Posterior vena cava (tissue), 2 donors: ENCODE data around the gene STYXL1. TPM values are rescaled to one million over a fixed set of nuclear protein-coding genes. Genes with fewer than 3 reads are reported as not detected.
A peak's percentile ranks its signal among the peaks of the same experiment; 100 is the strongest.

Source experiments
- DNase-seq: peaks from one replicate; pipeline ENCODE4 v3.0.0-alpha.2; 2020; ENCODE audit warnings: low spot score
- intact Hi-C, 2 donors: fragments of 100-400 bp; cut with DNase I; formaldehyde crosslinking; loops; one replicate each; pipeline versions ENCODE4 v1.14.1 to v1.14.2; 2022 to 2023
- total RNA-seq, 2 donors: library from RNA; stranded (reverse); fragmentation: NEBNext Ultra II Directional; extraction: Animal tissue kit (Norgen Biotek cat#: 25700); gene quantifications; one replicate each; pipeline ENCODE4 v1.2.1, GENCODE V29; 2021
- donor health status: DM: yes; HTN: yes; CAD: no.
- donor health status: DM: yes; HTN: yes; CAD: no.

The STYXL1 gene
- total RNA-seq, 2 donors from 2014 or later: 4.8 to 22.6 TPM

DNA sequence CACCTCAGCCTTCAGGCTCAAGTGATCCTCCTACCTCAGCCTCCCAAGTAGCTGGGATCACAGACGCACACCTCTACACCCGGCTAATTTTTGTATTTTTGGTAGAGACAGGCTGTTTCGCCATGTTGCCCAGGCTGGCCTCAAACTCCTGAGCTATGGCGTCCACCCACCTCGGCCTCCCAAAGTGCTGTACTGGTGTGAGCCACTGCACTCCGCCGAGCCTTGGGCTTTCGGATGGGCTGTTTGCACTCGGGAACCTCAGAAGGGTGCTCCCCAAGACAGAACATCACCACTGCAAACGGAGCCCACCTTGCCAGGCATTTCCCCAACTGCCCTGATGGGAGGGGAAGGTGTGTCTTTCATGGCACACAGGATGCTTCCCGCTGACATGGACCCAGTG is 80.7 kb downstream of the STYXL1 start:
- intact Hi-C loops: loop anchor here in 1 of 2 donors (10.0 kb wide), 1 partner anchor 52 kb away; the partner anchor contains the start of gene POR
- no peak for DNase-seq

GRCh38 chr7:75966190-75966961 is 81.4 kb downstream of the STYXL1 start:
- intact Hi-C loops: loop anchor here in 1 of 2 donors (10.0 kb wide), 1 partner anchor 52 kb away; the partner anchor contains the start of gene POR
- peak; percentile 91 for DNase-seq

DNA sequence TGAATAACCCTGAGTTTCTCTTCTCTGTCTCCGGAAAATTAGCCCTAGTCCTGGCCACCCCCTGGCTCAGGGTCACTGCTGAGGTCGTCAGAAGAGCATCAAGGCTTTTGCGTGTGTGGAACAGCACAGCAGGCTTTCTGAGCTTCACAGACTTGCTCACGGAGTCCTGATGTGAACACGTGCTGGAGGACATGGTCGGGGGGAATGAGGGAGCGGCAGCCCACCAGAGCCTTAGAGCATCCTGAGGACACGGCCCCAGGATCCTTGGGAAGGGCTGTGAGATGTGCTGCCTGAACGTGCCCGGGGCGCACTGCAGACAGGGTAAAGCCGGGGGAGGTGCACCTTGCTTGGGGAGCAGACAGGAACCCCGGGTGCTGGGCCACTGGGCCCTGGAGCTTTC is 82.2 kb downstream of the STYXL1 start:
- DNase-seq: no peak
- intact Hi-C loops: loop anchor here in 1 of 2 donors (10.0 kb wide), 1 partner anchor 51 kb away; the partner anchor contains the start of gene POR

DNA sequence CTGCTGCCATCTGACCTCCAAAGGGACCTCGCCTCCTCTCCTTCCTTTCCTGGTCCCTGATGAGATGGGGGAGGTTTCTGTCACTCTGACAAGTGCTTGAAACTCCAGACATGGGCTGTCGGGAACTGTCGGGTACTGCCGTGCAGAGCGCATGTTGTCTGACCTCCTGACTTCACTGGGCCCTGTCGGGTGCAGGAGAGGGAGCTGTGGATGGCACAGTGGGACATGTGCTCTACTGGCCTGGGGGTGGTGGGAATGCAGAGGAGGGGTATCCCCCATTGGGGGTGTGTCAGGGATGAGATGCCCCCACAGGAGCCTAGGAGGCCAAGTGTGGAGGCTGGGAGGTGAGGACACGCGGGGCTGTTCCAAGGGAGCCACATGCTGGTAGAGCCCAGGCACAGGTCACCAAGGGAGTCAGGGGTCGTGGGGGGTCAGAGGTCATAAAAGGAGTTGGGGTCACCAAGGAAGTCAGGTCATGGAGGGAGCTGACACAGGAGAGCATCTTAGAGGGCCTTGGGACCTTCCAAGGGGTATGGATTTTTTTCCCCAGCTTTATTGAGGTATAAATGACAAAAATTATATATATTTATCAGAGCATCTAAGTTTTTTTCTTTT is 84.3 kb downstream of the STYXL1 start:
- intact Hi-C loops: loop anchor here in 1 of 2 donors (10.0 kb wide), 1 partner anchor 49 kb away; the partner anchor contains the start of gene POR
- DNase-seq: peak; percentile 84

- intact Hi-C loops: loop anchor here in 1 of 2 donors (10.0 kb wide), 1 partner anchor 48 kb away; the partner anchor contains the start of gene POR
- peak; percentile 90 for DNase-seq
Measured at GRCh38 chr7:75962607-75963380, 85.0 kb downstream of the STYXL1 start.

DNA sequence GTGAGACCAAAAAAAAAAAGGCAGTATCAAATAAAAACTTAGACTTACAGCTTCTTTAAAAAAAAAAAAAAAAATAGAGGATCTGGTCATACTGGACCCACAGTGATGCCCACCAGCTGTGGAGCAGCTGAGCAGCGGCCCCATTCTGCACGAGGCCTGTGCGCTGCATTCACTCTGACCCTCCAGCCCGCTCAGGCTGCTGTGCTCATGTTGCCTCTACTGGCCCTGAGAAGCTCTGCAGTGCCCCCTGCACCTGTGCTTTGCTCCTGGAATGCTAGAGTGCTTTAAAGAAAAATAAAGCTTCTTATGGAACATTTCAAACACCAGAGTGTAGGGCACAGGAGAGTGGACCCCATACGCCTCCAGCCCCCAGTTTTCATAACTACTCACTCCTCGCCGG is 86.6 kb downstream of the STYXL1 start:
- DNase-seq: no peak
- intact Hi-C loops: loop anchor here in 1 of 2 donors (10.0 kb wide), 1 partner anchor 46 kb away; the partner anchor contains the start of gene POR

- no peak for DNase-seq
- intact Hi-C loops: loop anchor here in 1 of 2 donors (10.0 kb wide), 1 partner anchor 46 kb away; the partner anchor contains the start of gene POR
Measured at GRCh38 chr7:75960372-75960771, 87.4 kb downstream of the STYXL1 start.

- no peak for DNase-seq
- intact Hi-C loops: no loop called here
Measured at GRCh38 chr7:75958802-75959543, 88.8 kb downstream of the STYXL1 start.

- intact Hi-C loops: no loop called here
- no peak for DNase-seq
Measured at GRCh38 chr7:75957021-75957736, 90.6 kb downstream of the STYXL1 start.

GRCh38 chr7:75955331-75955955 is 92.4 kb downstream of the STYXL1 start:
- intact Hi-C loops: no loop called here
- DNase-seq: no peak

GRCh38 chr7:75953931-75954330 is 93.9 kb downstream of the STYXL1 start:
- intact Hi-C loops: no loop called here

GRCh38 chr7:75953431-75953830 is 94.4 kb downstream of the STYXL1 start:
- intact Hi-C loops: no loop called here
- no peak for DNase-seq

More at GRCh38 chr7:75953931-75954330, 93.9 kb downstream of the STYXL1 start:
- no peak for DNase-seq

DNA sequence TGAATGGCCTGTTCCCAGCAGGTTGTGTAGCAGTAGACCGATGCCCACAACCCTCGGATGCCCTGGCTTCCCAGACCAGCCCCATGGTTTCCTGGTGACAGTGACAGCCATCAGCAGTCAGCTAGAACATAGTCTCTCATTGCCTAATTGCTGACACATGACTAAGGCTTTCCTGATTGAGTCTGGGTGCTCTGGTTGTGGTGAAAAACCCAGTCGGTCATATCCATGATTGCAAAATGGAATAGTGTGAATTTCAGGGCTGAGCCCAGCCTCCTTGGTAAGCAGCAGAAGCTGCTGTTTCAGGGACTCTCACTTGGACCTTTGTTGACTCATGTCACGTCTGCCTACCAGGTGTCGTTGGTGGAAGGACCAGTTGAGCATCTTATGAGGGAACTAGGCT is 96.3 kb downstream of the STYXL1 start:
- DNase-seq: no peak
- intact Hi-C loops: no loop called here

GRCh38 chr7:75950111-75950681 is 97.6 kb downstream of the STYXL1 start:
- no peak for DNase-seq
- intact Hi-C loops: no loop called here

DNA sequence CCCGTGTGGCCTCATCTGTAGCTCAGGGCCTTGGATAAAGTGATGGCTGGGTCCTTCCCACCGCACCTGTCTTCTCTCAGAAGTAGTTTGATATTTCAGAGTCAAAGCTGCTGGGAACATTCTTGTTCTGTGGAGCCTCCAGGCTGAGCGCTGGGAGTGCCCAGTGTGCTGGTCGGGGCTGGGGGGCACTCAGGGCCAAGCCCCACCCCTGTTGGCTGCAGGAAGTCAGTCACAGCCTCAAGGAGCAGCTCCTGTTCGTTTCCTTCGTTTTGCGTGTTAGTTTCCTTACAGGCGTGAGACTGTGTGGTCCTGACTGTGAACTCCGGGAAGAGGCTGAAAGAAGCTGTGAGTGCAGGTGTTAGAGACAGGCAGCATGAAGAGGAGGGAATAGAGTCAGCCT is 99.6 kb downstream of the STYXL1 start:
- intact Hi-C loops: no loop called here
- DNase-seq: no peak
